HG03354 (cell line): Measurements from ENCODE around the gene NEXN.

ENCODE experiments used
- ATAC-seq: cut with Tn5 transposase; IDR thresholded peaks from one replicate; pipeline ENCODE4 v1.9.1; 2021; ENCODE audit warnings: mild to moderate bottlenecking; ENCODE audit not compliant: unreplicated experiment, poor library complexity, severe bottlenecking

Gene NEXN

DNA sequence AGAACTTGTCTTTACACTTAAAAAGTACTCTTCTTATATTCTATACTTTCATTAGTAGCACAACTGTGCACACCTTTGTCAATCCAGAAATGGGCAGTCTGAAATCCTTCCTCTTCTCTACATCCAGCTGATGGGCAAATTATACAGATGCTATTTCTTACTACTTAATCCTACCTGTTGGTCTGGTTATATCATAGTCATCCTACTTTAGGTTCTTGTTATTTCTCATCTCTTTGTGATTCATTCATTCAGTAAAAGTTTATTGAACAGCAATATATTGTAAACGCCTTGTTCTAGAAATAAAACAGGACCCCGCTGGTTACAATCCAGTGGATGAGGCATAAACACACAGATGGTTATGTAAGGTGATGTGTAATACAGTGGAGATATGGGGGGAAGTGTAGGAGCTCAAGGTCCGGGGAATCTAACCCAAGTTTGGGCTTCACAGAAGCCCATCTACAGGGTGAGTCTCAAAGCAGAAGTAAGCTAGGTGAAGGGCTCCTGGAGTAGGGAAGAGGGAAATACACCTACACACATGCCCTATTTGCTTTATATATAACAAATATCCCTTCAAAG, 102.3 kb downstream of the NEXN start:
- ATAC-seq, result no peak

DNA sequence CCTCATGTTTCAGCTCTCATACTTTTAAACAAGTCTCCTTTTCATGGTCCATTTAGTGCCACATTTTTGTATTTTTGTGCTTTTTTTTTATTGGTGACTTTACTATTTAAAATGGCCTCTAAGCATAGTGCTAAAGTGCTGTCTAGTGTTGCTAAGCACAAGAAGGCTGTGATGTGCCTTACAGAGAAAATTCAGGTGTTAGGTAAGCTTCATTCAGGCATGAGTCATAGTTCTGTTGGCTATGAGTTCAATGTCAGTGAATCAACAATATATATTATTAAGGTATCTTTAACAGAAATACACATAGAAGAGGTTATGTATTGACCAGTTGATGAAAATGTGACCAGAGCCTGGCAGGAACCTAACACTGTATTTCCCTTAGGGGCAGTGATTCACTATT, 103.2 kb downstream of the NEXN start:
- ATAC-seq, result no peak
